Transverse colon (tissue), 3 donors: Measurements from ENCODE around the gene ZBTB45.

Experiments
- EP300 ChIP-seq: sonication (generic); formaldehyde crosslinking; IDR thresholded peaks from one replicate; pipeline ENCODE4 v1.6.1; 2017; ENCODE audit warnings: antibody characterized with exemption, low read depth
- POLR2A ChIP-seq: fragments of 450-650 bp; IDR thresholded peaks from one replicate; pipeline ENCODE4 v1.6.1; 2016; ENCODE audit warnings: antibody characterized with exemption, mild to moderate bottlenecking, moderate library complexity
- TF ChIP-seq, protein P1 (sequence below), 5 experiments: fragments of 200-600 bp in 3 of 5; fragments of 450-650 bp in 2 of 5; sonication (generic) in 3 of 5; IDR thresholded peaks; 1 replicate in 2 of 5; 2 replicates in 3 of 5; pipeline ENCODE4 v1.5.1; 2016 to 2017; ENCODE audit warnings: antibody characterized with exemption in 5 of 5, inconsistent platforms in 3 of 5, mild to moderate bottlenecking in 2 of 5, moderate library complexity in 1 of 5

DNA sequence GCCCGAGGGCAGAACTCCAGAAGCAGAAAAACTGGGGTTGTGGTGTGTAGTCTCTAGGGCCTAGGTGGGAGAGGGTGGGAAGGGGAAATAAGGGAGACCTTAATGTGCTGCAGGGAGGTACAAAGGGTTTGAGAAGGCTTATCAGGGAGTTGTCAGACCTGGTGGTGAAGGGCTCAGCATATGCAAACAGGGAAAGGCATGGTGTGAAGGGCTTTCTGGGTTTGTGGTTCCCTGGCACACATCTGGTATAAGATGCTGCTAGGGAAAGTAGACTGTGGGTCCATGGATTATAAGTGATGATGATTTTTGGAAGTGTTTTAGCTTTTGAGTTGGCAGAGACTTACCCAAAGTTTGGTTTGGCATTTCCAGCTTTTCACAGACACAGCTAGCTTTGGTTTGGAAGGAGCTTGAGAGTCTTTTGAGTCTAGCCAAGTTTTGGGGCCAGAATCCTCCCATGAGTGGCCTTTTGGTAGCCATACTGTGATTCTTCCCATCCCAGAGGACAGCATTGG lies 26.5 kb upstream of the ZBTB45 start:
- TF ChIP-seq, protein P1, sequence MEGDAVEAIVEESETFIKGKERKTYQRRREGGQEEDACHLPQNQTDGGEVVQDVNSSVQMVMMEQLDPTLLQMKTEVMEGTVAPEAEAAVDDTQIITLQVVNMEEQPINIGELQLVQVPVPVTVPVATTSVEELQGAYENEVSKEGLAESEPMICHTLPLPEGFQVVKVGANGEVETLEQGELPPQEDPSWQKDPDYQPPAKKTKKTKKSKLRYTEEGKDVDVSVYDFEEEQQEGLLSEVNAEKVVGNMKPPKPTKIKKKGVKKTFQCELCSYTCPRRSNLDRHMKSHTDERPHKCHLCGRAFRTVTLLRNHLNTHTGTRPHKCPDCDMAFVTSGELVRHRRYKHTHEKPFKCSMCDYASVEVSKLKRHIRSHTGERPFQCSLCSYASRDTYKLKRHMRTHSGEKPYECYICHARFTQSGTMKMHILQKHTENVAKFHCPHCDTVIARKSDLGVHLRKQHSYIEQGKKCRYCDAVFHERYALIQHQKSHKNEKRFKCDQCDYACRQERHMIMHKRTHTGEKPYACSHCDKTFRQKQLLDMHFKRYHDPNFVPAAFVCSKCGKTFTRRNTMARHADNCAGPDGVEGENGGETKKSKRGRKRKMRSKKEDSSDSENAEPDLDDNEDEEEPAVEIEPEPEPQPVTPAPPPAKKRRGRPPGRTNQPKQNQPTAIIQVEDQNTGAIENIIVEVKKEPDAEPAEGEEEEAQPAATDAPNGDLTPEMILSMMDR (IDR thresholded peaks at IDR 0.05), result no peak
- TF ChIP-seq POLR2A, result no peak
- no peak for TF ChIP-seq EP300
